Eye (tissue), 1 donor: ENCODE results near the gene GEN1.
A peak's percentile ranks its signal among the peaks of the same experiment; 100 is the strongest.
"Not testable (repeated sequence)": the region's sequence is repeated elsewhere in the genome, so short reads cannot be mapped to it uniquely, and the experiment has no call there.

Experiments used
- DNase-seq: peaks from one replicate; pipeline ENCODE4 v3.0.0-alpha.2; 2015

The GEN1 gene

DNA sequence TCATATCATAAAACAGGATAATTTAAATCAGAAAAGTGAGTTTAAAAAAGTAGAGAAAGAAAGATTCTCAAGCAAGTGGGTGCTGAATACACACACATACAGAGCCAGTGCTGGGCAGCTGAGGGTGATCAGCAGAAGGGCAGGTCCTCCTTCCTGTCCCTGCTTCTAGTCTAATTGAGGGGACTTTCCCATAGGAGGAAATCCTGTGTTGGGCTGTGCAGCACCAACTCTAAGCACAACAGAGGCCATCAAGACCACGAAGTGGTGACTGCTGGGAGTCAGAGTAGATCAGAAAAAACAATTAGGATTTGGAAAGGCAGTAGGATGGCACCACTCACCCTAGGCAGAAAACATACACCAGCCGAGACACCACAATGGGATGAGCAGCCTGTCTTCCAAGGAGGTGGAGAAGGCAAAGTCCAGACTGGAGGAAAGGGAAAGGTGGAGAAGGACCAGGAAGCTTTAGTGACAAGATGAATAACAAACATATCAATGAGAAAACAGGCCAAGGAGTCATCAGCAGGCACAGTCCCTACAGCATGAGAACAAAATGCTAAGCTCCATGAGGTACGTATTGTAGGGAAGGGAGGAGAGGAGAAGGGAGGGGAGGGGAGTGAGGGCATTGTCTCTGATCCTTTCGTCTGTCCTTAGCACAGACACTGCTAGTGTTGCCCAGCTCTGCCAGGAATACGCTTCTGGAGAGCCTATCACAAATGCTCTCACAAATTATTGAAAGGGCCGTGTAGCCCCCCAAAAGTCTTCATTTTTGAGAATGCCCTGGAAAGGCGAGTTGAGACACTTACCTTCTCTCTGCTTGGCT, 45.6 kb downstream of the GEN1 start:
- DNase-seq = peak; percentile 15

DNA sequence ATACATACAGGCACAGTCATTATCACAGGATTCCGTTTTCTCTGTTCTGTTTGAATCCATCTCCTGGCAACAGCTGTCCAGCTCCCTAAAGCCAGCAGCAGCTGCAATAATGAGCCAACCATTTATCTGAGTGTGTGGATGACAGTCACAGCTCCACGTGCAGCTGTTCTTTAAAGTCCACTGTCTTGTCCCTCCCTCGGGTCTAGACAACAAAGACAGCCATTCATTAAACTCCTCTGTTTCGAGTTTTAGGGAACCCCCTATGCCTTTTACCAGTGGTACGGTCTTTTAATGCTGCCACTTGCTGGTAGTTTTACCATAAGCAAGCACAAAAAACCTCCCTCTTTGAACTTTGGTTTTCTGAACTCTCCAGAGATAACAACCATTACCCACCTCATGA, 46.3 kb downstream of the GEN1 start:
- DNase-seq = peak; percentile 69

DNA sequence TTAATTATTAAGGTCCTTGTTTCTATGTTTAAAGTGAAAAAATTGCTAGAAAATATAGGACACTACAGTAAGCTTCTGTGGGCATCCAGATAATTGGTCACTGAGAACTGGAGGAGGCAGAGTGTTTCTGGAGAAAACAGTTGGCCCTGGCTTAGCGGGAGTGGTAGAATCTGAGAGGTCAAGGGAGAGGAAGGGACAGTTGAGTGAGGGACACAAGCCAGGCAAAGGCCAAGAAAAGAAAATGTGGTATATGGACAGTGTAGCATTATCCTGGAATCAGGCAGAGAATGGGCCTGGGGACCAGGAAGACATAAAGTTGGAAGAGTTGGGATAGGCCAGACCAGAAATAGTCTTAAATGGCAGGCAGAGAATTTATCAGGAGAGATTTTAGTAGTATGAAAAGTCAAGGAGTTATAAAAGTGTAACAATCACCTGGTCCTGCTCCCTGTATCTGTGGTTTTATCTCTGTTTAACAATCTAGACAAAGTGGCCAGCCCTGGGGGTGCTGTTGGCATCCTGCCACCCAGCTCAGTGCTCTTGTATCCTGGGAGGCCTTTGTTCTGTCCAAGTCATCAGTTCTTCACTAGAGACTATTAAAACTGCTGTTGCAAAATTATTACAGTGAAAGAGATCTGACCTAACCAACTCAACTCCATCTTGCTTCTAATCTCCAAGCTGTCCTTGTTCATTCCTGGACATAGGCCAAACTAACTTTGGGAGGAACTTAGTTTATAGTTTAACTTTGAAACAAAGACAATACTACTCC, 46.9 kb downstream of the GEN1 start:
- DNase-seq = no peak

DNA sequence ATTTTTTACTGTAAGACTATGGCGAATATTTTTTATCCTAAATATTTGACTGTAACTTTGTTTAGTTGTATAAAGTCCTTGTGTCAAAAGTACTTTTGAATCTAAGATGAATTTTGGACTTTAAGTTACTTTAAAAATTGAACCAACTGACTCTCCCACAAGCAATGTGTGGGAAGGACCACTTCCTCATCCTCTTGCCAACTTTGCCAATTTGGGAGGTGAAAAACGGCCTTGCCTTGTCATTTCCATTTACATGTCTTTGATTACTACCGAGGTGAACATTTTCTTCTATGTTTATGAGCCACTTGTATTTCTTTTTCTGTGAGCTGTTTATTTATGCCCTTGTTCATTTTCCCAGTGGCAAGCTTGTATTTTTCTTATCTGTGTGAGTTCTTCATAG, 49.6 kb downstream of the GEN1 start:
- no peak for DNase-seq

DNA sequence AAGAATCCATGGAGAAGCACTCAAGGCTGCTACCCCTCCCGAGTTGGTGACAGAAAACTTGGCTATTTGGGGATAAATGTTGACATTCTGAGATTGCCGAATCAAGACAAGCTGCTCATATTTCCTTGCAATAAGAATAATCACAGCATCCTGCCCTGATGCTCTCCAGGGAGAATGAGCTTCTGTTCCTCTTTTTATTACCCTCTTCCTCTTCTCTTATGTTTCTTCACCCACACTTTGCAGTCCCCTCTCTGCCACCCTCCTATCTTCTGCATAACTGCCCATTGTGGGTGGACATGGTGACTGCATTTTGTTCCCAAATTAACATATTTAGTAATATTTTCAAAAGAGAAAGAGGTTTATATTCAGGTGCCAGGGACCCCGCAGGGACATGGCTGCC, 50.4 kb downstream of the GEN1 start:
- DNase-seq = no peak

DNA sequence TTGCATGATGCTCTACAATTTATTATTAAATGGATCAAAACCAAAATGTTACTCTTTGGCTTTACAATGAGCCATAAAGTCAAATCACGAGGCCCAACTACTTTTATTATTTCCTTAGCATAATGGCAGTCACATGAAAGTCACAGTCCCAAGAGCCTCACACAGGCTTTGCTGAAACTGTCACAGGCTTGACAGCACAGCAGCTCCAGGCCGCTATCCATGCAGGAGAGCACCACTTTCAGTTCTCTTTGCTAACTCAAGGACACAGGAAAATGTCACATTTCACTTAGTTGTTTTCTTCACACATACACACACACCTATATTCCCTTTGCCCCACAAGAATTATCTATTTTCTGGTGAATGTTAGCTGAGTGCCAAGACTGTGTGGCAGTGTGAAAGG, 51.2 kb downstream of the GEN1 start:
- no peak for DNase-seq

DNA sequence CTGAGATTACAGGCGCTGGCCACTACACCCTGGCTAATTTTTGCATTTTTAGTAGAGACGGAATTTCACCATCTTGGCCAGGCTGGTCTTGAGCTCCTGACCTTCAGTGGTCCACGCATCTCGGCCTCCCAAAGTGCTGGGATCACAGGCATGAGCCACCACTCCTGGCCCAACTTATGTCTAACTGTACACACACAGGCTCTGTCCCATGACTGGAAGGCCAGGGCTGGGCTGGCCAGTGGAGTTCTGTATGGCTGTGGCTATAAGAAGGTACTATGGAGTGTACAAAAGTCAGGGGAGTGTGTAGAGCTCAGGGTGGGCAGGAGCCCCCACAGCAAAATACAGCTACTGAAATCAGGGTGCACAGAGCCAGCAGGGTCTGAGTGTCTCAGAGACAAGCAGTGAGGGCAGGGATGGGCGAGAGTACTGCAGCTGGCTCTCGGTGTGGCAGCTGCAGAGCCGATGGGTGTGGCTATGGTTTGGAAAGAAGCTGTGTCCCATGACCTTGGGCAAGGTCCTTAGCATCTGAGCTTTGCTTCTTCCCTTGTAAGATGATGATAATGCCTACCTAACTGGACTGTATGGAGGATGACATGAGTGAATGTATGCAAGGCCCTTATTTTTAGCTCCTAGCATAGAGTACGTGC, 51.9 kb downstream of the GEN1 start:
- no peak for DNase-seq

DNA sequence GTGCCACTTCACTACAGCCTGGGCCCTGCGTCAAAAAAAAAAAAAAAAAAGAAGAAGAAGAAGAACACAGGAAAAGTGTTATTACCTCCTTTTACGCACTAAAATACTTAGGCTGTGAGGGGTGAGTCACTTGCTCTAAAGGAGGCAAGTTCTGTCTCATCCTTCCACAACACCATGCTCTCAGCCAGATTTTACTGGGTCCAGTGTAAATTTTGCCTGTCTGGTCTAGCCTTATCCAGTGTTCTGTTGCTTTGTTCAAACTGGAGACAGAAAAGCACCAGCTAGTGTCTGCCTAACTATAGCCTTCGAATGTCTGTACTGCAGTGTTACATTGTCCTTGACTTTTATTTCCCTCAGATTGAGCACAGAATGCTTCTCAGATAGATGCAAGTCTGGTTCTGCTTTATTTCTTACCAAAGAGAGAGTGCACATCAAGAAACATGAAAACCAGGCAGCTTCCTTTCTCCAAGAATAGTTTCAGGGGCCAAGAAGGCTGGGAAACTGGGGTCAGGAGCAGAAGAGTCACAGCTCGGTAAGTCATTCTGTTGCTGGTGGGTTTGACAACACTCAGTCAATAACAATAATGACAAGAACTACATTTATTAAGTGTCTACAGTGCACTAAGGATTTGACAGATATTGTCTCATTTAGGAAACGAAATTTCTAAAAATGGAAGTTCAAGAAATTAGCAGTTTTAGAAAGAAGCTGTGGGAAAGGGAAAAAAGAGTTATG, 59.2 kb downstream of the GEN1 start:
- no peak for DNase-seq

DNA sequence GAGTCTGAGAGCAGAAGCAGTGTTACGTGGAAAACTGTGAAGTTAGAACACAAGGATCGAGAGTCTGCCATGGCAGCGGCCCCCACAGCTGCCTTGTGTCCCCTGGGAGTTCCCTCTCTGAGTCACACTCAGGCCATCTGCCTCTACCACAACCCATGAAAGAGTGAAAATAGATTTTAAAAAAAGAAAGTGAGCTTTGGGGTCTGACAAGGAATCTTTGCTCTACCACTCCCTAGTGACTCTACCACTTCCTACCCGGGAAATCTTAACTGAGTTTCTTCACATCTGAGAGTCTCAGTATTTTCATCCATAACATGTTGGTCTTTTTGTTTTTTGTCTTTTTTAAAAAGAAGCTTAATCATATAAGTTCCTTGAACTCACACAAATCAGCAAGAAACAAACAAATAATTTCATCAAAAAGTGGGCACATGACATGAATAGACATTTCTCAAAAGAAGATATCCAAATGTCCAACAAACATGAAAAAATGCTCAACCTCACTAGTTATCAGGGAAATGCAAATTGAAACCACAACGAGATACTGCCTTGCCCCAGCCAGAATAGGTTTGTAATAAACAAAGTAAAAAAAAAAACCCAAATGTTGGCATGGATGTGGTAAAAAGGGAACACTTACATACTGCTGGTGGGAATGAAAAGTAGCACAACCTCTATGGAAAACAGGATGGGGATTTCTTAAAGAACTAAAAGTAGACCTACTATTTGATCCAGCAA, 60.0 kb downstream of the GEN1 start:
- no peak for DNase-seq

DNA sequence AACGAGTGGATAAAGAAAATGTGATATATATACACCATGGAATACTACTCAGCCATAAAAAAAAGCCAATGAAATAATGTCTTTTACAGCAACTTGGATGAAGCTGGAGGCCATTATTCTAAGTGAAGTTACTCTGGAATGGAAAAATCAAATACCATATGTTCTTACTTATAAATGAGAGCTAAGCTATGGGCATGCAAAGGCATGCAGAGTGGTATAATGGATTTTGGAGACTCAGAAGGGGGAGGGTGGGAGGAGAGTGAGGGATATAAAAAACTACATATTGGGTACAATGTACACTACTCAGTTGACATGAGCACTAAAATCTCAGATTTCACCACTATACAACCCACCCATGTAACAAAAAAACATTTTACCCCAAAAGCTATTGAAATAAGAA, 60.7 kb downstream of the GEN1 start:
- DNase-seq = no peak

DNA sequence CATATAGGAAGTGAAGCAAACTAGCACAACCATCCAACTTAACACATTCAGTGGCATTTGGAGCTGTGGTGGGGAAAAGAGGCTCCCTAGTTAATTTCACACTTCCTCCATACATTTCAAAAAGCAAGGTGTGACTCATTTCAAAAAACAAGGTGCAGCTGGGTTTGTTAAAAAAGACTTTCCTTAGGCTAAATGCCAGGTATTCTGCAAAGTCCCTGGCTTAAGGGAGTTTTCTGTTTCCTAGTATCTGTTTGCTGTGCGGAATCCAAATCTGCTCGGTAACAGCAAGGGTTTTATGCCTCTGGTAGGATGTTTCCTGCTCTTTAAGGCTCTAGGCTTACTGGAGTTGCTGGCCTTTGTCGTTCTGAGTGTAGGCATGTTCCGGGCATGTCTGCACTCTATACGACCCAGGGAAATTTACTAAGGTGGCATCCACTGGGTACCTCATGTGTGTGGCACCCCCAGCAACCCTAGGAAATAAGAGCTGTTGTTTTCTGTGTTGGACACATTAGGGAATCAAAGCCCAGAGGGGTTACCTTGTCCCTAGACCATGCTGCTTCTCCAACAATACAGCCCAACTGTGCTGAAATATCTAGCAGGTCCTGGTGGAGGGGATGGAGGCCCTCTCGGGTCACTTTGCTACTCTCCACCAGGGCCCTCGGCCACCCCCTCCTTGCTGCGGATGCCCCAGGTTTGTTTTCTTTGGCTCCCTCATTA, 61.7 kb downstream of the GEN1 start:
- DNase-seq = no peak

DNA sequence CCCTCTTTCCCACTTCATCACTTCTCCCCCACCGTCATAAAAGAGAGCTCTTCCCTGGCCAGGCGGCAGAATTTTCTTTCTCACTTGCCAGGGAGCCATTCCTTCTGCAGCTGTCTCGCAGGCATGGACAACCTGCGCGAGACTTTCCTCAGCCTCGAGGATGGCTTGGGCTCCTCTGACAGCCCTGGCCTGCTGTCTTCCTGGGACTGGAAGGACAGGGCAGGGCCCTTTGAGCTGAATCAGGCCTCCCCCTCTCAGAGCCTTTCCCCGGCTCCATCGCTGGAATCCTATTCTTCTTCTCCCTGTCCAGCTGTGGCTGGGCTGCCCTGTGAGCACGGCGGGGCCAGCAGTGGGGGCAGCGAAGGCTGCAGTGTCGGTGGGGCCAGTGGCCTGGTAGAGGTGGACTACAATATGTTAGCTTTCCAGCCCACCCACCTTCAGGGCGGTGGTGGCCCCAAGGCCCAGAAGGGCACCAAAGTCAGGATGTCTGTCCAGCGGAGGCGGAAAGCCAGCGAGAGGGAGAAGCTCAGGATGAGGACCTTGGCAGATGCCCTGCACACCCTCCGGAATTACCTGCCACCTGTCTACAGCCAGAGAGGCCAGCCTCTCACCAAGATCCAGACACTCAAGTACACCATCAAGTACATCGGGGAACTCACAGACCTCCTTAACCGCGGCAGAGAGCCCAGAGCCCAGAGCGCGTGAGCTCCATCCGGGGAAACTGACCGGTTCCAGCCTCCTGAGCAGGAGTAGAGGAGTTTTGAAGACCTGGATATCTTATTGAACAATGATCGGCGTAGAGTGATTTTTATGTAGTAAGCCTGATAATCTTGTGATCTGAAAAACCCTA, 62.7 kb downstream of the GEN1 start, which contains the start of gene MSGN1:
MSGN1 (plus strand) TSS at position 65 of the 850 bp plus-strand sequence; CDS start at position 124, 59 bp downstream.
- DNase-seq = no peak

DNA sequence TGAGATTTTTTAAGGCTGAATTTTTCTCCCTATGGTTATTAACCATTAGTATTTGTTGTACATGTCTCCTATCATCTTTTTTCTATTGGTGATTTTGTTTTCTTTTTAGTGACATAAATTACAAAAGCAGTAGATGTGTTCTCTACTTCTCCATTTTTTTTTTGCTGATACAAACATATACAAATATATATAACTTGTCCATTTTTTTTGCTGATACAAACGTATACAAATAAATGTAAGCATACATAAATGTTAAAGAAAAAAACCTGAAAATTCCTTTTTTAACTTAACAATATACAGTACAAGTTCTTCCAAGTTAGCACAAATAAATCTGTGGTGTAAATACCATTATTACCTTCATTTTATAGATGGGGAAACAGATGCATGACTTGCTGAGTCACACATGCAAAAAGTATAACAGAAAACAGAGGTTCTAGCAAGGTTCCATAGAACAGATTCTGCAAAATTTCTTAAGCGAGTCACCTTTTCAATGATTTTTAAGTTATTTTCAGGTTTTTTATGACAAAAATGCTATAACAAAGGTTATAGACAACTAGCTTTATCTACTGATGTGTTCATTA, 64.4 kb downstream of the GEN1 start:
- DNase-seq = no peak

DNA sequence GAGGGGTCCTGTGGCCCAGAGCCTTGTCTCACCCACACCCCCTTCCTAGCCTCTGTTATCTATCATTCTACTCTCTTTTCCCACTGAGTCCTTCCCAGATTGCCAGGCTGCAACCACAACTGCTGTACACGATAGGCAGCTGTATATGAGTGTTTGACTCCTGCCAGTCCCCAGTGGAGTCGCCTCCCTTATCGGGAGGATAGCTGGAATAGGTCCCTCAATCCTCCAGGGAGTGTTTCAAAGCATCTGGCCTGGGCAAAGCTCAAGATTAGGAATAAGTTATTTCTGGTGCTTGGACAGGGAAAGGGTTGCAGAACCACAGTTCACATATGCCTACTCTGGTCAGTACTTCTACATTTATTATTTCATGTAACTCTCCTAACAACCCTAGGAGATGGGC, 67.1 kb downstream of the GEN1 start:
- DNase-seq = no peak

DNA sequence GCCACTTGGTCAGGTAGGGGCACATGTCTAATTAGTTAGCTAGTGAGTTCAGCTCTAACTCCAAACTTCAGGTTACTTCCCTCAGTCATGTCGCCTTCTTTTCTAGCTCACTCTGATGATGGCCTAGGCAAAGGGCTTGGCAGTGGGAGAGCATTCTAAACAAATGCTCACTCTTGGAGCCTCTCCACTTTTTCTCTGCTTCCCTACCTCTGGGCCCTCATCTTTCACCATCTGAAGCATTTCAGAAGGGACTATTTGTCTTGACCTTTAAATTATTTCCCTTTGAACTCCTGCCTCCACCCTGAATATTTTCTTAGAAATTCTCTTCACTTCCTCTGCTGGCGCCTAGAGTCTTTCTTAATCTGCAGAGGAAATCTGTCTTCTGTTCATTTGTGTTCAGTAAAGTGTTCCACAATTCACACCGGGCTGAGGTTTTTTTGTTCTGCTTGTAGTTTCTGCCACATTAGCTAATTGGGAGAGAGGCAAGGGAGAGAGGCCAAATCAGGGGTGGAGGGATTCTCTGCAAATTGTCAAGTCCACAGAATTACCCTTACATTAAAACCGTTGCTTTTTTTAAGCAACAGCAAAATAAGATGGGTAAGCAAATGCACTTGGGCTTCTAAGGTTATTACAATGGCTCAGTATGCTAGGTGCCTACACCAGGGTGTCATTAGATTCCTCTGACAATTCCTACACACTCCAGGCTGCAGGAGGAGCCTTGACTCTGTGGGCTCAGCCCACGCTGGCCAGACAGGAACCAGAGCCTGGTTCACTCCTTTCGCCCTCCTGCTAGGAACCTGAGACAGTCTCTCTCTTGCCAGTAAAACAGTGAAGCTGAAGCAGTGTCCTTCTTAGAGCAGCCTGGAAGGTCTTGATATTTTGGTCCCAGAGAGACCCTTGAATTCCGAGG, 67.9 kb downstream of the GEN1 start:
- DNase-seq = peak; percentile 66

DNA sequence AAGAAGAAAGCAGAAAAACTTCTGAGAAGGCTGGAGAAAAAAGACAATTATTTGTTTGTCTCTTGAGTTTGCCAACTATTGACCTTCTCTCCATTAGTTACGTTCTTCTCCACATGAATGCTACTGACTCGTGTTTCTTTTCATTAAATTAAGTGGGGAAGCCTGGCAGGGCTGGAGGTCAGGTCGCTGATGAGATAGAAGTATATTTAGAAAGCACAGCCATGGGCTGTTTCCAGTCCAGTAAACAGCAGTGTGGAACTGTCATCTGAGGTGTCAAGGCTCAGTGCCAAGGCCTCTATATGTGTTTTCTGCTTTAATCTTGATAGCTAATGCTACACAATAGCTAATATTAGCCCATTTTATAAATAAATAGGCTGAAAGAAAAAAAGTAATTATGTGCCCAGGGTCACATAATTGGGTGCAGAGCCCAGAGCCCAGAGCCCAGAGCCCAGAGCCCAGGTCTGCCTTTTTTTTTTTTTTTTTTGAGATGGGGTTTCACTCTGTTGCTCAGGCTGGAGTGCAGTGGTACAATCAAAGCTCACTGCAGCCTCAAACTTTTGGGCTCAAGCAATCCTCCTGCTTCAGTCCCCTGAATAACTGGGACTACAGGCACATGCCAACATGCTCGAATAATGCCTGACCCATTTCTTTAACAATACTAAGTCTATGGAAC, 68.6 kb downstream of the GEN1 start:
- DNase-seq = peak; percentile 68

DNA sequence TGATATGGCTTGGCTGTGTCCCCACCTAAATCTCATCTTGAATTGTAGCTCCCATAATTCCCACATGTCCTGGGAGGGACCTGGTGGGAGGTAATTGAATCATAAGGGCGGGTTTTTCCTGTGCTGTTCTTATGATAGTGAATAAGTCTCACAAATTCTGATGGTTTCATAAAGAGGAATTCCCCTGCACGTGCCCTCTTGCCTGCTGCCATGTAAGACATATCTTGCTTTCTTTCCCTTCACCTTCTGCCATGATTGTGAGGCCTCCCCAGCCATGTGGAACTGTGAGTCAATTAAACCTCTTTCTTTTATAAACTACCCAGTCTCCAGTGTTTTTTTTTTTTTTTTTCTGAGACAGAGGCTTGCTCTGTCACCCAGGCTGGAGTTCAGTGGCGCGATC, 69.7 kb downstream of the GEN1 start:
- DNase-seq = not testable (repeated sequence)

DNA sequence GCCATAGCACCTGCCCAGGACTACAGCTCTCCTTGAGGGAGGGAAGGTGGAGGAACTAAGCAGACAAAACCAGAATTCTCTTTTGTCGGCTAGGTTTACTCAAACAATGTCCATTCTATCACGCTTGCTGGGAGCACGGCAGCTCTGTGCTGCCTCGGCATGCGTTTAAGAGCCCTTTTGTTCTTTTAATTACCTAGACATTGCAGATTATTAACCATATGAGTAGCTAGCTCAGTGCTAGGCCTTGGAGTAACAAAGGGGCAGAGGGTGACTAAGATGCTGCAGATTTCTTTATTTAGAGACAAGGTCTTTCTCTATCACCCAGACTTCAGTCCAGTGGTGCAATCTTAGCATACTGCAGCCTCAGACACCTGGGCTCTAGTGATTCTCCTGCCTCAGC, 73.4 kb downstream of the GEN1 start:
- peak; percentile 26 for DNase-seq

DNA sequence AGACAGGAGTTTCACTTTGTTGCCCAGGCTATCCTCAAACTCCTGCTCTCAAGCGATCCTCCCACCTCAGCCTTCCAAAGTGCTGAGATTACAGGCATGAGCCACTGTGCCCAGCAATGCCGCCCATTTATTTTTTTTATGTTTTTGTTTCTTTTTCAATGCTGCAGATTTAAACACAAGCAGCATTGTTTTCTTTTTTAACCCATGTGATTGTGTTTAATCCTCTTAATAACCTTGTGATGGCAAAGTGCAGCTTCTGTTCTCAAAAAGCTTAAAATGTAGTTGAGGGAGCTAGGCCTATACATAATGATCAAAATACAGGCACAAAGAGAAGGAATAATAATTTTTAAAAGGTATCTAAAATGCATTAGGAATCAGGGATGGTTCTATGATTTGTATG, 73.8 kb downstream of the GEN1 start:
- DNase-seq = no peak
